Measurements from ENCODE around the gene UCKL1.

The UCKL1 gene

DNA sequence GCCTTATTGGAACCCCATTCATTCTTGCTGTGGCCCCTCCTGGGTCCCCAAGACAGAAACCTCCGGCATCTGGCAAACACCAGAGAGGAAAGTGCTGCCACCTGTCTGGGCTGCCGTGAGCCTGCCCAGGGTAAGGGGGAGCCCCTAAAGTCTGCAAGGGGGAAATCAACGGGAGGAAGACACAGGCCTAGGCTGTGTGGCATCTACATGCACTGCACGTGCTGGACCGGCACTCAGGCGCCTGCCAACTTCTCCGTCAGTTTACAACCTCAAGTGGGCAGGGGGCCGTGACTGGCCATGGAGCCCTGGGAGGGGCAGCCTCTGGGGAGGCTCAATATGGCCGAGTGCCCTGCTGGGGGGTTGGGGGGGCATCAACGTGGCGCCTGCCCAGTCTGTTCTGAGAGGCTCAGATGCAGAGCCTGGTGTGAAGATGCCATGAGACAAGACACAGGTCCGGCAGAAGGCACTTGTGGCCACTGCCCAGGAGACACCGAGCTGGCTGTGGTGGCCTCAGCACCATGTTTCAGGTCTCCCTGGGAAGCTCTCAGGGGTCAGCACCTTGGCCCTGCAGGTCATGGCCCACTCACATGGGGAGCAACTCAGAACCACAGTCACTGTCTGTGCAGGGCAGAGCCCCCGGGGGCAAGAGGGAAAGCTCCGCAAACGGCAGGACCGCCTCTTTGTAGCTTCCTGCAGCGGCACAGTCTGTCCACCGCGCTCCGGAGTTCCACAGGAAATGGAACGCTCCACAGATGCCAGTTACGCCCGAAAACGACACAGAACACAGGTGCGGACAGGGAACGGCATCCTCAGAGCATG lies 8.4 kb downstream of the UCKL1 start:
- no peak for DNase-seq
- no peak overlapping the region for H3K27ac ChIP-seq
- no peak overlapping the region for H3K4me3 ChIP-seq (ENCODE audit: low read depth, low read length)
- H3K27me3 ChIP-seq (ENCODE audit: insufficient read depth, low read depth, severe bottlenecking) = no peaks in the 10 kb centered on the region
- H3K9me3 ChIP-seq (ENCODE audit: severe bottlenecking) = no peaks in the 10 kb centered on the region
- H3K36me3 ChIP-seq = peaks cover 2% of the 10 kb centered on the region; the same call in 1 of the 2 replicates
- TF ChIP-seq, protein P1, sequence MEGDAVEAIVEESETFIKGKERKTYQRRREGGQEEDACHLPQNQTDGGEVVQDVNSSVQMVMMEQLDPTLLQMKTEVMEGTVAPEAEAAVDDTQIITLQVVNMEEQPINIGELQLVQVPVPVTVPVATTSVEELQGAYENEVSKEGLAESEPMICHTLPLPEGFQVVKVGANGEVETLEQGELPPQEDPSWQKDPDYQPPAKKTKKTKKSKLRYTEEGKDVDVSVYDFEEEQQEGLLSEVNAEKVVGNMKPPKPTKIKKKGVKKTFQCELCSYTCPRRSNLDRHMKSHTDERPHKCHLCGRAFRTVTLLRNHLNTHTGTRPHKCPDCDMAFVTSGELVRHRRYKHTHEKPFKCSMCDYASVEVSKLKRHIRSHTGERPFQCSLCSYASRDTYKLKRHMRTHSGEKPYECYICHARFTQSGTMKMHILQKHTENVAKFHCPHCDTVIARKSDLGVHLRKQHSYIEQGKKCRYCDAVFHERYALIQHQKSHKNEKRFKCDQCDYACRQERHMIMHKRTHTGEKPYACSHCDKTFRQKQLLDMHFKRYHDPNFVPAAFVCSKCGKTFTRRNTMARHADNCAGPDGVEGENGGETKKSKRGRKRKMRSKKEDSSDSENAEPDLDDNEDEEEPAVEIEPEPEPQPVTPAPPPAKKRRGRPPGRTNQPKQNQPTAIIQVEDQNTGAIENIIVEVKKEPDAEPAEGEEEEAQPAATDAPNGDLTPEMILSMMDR (IDR thresholded peaks at IDR 0.05; ENCODE audit: low read depth, low read length) = no peak

DNA sequence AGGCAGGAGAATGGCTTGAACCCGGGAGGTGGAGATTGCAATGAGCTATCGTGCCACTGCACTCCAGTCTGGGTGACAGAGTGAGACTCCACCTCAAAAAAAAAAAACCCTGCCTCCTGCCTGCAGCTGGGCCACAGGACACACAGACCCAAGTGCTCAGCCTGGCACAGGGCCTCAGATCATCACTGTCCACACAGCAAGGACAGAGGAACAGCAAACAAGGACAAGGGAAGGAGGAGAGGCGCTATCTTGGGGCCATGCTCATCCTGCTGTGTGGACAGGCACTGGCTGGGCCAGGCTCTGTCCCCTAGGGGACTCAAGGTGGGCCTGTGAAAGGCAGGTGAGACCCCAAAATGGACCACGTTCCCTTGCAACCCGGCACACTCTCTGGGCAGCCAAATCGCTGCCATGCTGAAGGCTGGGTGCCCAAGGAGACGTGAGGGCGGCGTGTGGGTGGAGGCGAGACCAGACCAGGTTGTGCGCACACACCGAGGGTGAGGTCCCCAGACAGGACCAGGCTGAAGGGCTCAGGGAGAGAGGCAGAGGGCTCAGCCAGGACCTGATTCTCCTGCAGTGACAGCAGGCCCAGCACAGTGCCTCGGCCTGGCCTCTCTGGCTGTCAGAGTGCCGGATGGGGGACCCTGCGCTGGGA lies 9.1 kb downstream of the UCKL1 start:
- H3K4me3 ChIP-seq (ENCODE audit: low read depth, low read length) = no peak overlapping the region

DNA sequence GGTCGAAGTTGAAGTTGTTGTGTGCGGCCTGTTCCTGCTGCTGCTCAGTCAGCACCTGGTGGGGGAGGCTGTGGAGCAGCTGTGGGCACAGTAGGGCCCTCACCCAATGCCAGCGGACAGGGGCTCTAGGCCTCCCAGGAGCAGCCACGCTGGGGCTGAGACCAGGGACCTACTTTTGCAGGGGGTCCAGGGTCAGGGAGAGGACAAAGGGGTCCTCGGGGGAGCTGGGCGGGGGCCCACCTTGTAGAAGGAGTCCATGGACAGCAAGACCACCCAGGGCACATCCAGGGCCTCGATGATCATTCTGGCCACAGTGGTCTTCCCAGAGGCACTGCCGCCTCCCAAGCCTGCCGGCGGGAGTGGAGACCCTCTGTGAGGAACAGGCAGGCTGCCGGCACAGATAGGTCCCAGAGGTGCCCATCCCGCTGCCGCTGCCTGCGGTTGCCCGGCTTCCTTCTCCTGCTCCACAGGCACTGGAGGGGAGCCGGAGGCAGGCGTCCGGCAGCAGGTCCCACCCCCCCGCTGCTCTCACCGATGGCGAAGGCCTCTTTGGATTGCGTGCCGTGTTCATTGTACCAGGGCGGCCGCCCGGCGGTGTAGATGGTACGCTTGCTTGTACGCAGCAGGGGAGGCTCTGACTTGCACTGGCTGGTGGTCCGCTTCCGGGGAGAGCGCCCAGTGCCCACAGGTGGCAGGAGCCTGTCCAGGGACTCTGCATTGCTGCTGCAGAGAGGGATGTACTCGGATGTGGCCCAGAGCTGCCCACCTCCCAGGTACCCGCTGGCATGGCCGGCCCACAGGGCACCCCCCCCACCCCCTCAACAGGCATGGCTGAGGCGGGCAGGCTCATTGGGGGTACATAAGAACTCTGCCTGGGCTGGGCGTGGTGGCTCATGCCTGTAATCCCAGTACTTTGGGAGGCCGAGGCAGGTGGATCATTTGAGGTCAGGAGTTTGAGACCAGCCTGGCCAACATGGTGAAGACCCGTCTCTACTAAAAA lies 10.0 kb downstream of the UCKL1 start:
- Histone ChIP-seq H3K36me3 (peaks cover 2% of the 10 kb centered on the region; the same call in 1 of the 2 replicates), H3K27me3 (ENCODE audit: insufficient read depth, low read depth, severe bottlenecking) (no peaks in the 10 kb centered on the region), H3K9me3 (ENCODE audit: severe bottlenecking) (no peaks in the 10 kb centered on the region), H3K4me3 (ENCODE audit: low read depth, low read length) (no peak overlapping the region), H3K27ac (no peak overlapping the region)
- no peak for DNase-seq
- TF ChIP-seq, protein P1 (IDR thresholded peaks at IDR 0.05; ENCODE audit: low read depth, low read length) = no peak

More for the DNA sequence above, 9.1 kb downstream of the UCKL1 start:
- H3K27ac ChIP-seq = no peak overlapping the region
- TF ChIP-seq, protein P1 (IDR thresholded peaks at IDR 0.05; ENCODE audit: low read depth, low read length) = no peak
- no peaks in the 10 kb centered on the region for H3K27me3 ChIP-seq (ENCODE audit: insufficient read depth, low read depth, severe bottlenecking)
- no peaks in the 10 kb centered on the region for H3K9me3 ChIP-seq (ENCODE audit: severe bottlenecking)
- peaks cover 2% of the 10 kb centered on the region; the same call in 1 of the 2 replicates for H3K36me3 ChIP-seq
- DNase-seq = no peak

GRCh38 chr20:63945031-63945658 lies 11.1 kb downstream of the UCKL1 start:
- TF ChIP-seq, protein P1 (IDR thresholded peaks at IDR 0.05; ENCODE audit: low read depth, low read length) = no peak
- DNase-seq = no peak

More at GRCh38 chr20:63945031-63945658, 11.1 kb downstream of the UCKL1 start:
- Histone ChIP-seq H3K27ac (no peak overlapping the region), H3K9me3 (ENCODE audit: severe bottlenecking) (no peaks in the 10 kb centered on the region), H3K27me3 (ENCODE audit: insufficient read depth, low read depth, severe bottlenecking) (no peaks in the 10 kb centered on the region), H3K36me3 (peaks cover 8% of the 10 kb centered on the region), H3K4me3 (ENCODE audit: low read depth, low read length) (no peak overlapping the region)
